SK-N-SH (cell line): ENCODE data around the gene CCDC88C. TPM values are rescaled to one million over a fixed set of nuclear protein-coding genes. Genes with fewer than 3 reads are reported as not detected.

Source experiments
- CTCF ChIA-PET: fragments of 300-600, 350-600 bp; formaldehyde crosslinking; extraction: SDS; loops from one replicate; lab custom pipeline; 2021; lab: Yijun Ruan, JAX
- POLR2A ChIA-PET: fragments of 350-600 bp; sonication (Branson Sonifier 250); formaldehyde crosslinking; extraction: SDS; loops from one replicate; lab custom pipeline; 2020; ENCODE audit warnings: antibody characterized with exemption, inconsistent platforms; lab: Yijun Ruan, JAX
- DNase-seq: peaks from one replicate; pipeline ENCODE4 v3.0.0; 2012
- H2AFZ ChIP-seq: fragments of 200-600 bp; sonication (generic); 2 replicates; pipeline ENCODE4 v1.8.1; 2016; ENCODE audit warnings: antibody characterized with exemption, mild to moderate bottlenecking, low read depth
- H3F3A ChIP-seq: fragments of 200-600 bp; sonication (generic); replicated peaks from 2 replicates; pipeline ENCODE3; 2016; ENCODE audit warnings: antibody characterized with exemption, mild to moderate bottlenecking; ENCODE audit not compliant: insufficient read depth
- H3K27ac ChIP-seq, 2 experiments: fragments of 200-500 bp in 1 of 2; fragments of 200-600 bp in 1 of 2; sonication (Bioruptor generic) in 1 of 2; sonication (generic), shearing (Covaris generic) in 1 of 2; 2 replicates each; pipeline versions ENCODE4 v1.5.1 to v1.6.1; 2014 to 2016; ENCODE audit warnings: low read depth in 2 of 2, inconsistent platforms in 1 of 2, low read length in 1 of 2, mild to moderate bottlenecking in 1 of 2, mixed read lengths in 1 of 2
- H3K27me3 ChIP-seq: fragments of 200-600 bp; sonication (generic), shearing (Covaris generic); 2 replicates; pipeline ENCODE4 v1.6.1; 2016; ENCODE audit warnings: mixed run types; ENCODE audit not compliant: insufficient read depth
- H3K36me3 ChIP-seq, 2 experiments: fragments of 200-500 bp in 1 of 2; fragments of 200-600 bp in 1 of 2; sonication (Bioruptor generic) in 1 of 2; sonication (generic) in 1 of 2; replicated peaks in 1 of 2; 2 replicates each; pipeline versions ENCODE3 to v1.5.1; 2014 to 2016; ENCODE audit warnings: low read length in 1 of 2, mild to moderate bottlenecking in 1 of 2; ENCODE audit not compliant: insufficient read depth in 2 of 2, control insufficient read depth in 1 of 2
- H3K4me1 ChIP-seq, 2 experiments: fragments of 200-500 bp in 1 of 2; fragments of 200-600 bp in 1 of 2; sonication (Bioruptor generic) in 1 of 2; sonication (generic), shearing (Covaris generic) in 1 of 2; 2 replicates each; pipeline versions ENCODE4 v1.5.1 to v1.6.1; 2014 to 2016; ENCODE audit warnings: low read depth in 1 of 2, low read length in 1 of 2, mixed run types in 1 of 2; ENCODE audit not compliant: insufficient read depth in 2 of 2, control insufficient read depth in 1 of 2
- H3K4me2 ChIP-seq: fragments of 200-600 bp; sonication (generic), shearing (Covaris generic); 2 replicates; pipeline ENCODE4 v1.6.1; 2017; ENCODE audit warnings: mixed run types
- H3K4me3 ChIP-seq, 2 experiments: fragments of 200-500 bp in 1 of 2; fragments of 200-600 bp in 1 of 2; sonication (Bioruptor generic) in 1 of 2; sonication (generic), shearing (Covaris generic) in 1 of 2; 2 replicates each; pipeline versions ENCODE4 v1.5.1 to v1.8.1; 2014 to 2016; ENCODE audit warnings: low read depth in 2 of 2, inconsistent platforms in 1 of 2, low read length in 1 of 2, mild to moderate bottlenecking in 1 of 2, mixed read lengths in 1 of 2, moderate library complexity in 1 of 2
- H3K79me2 ChIP-seq: fragments of 200-600 bp; sonication (generic); 2 replicates; pipeline ENCODE4 v1.8.1; 2017; ENCODE audit warnings: mild to moderate bottlenecking; ENCODE audit not compliant: insufficient read depth
- H3K9ac ChIP-seq: fragments of 200-600 bp; sonication (generic); 2 replicates; pipeline ENCODE4 v1.6.1; 2017; ENCODE audit warnings: mixed run types
- H3K9me2 ChIP-seq: fragments of 200-600 bp; sonication (generic); 2 replicates; pipeline ENCODE4 v1.6.1; 2017; ENCODE audit warnings: mixed run types
- H3K9me3 ChIP-seq: fragments of 200-600 bp; sonication (generic); 2 replicates; pipeline ENCODE4 v1.6.1; 2017; ENCODE audit warnings: mixed run types, mild to moderate bottlenecking, moderate library complexity
- H4K20me1 ChIP-seq: fragments of 200-600 bp; sonication (generic); 2 replicates; pipeline ENCODE4 v1.6.1; 2017; ENCODE audit warnings: mild to moderate bottlenecking, mixed run types; ENCODE audit not compliant: insufficient read depth
- CHD2 ChIP-seq: fragments of 150-350 bp; IDR thresholded peaks from 2 replicates; pipeline ENCODE4 v1.6.1; 2018; ENCODE audit warnings: low read length; ENCODE audit not compliant: partially characterized antibody
- GABPA ChIP-seq: IDR thresholded peaks from 2 replicates; pipeline ENCODE4 v1.4.0; 2012; ENCODE audit warnings: low read depth, mild to moderate bottlenecking
- GATA2 ChIP-seq: sonication (generic); formaldehyde crosslinking; IDR thresholded peaks from 2 replicates; pipeline ENCODE4 v1.5.0; 2020; ENCODE audit warnings: mild to moderate bottlenecking, missing genetic modification reagents
- JUND ChIP-seq: IDR thresholded peaks from 2 replicates; pipeline ENCODE4 v1.4.0; 2012
- MAX ChIP-seq: IDR thresholded peaks from 2 replicates; pipeline ENCODE4 v1.4.0; 2012; ENCODE audit warnings: low read depth
- MXI1 ChIP-seq: IDR thresholded peaks from 2 replicates; pipeline ENCODE4 v1.6.1; 2012; ENCODE audit warnings: mild to moderate bottlenecking, low read depth, low read length, improper control_type of control experiment
- NFIC ChIP-seq: IDR thresholded peaks from 2 replicates; pipeline ENCODE4 v1.4.0; 2012; ENCODE audit warnings: borderline replicate concordance
- NRF1 ChIP-seq: IDR thresholded peaks from 2 replicates; pipeline ENCODE4 v1.6.1; 2012; ENCODE audit warnings: low read depth, mild to moderate bottlenecking, low read length
- PBX3 ChIP-seq: IDR thresholded peaks from 2 replicates; pipeline ENCODE4; 2012
- RFX5 ChIP-seq: IDR thresholded peaks from 2 replicates; pipeline ENCODE4 v1.6.1; 2012; ENCODE audit warnings: mild to moderate bottlenecking, improper control_type of control experiment, low read length
- RXRA ChIP-seq: IDR thresholded peaks from 2 replicates; pipeline ENCODE4 v1.4.0; 2012; ENCODE audit warnings: low read depth, mild to moderate bottlenecking, borderline replicate concordance
- SMC3 ChIP-seq: IDR thresholded peaks from 2 replicates; pipeline ENCODE4 v1.6.1; 2012; ENCODE audit warnings: low read depth, low read length, improper control_type of control experiment
- TCF12 ChIP-seq: IDR thresholded peaks from 2 replicates; pipeline ENCODE4 v1.4.0; 2012
- YY1 ChIP-seq: IDR thresholded peaks from 2 replicates; pipeline ENCODE4 v1.4.0; 2012; ENCODE audit warnings: low read depth, mild to moderate bottlenecking
- ZBTB33 ChIP-seq: IDR thresholded peaks from 2 replicates; pipeline ENCODE4 v1.4.0; 2012; ENCODE audit warnings: low read depth, borderline replicate concordance
- WGBS: methylation state at CpG from one replicate; pipeline ENCODE4 v1.1.6; 2017; ENCODE audit warnings: low lambda C conversion rate; 5-methylcytosine and 5-hydroxymethylcytosine counted together
- polyA plus RNA-seq, 3 experiments: library from polyadenylated mRNA; depleted of rRNA; stranded (reverse); fragments of >200 nt; gene quantifications; 2 replicates each; pipeline ENCODE4 v1.2.3, GENCODE V29; 2012
- TF ChIP-seq, protein P1 (sequence below): IDR thresholded peaks from 2 replicates; pipeline ENCODE4 v1.6.1; 2012; ENCODE audit warnings: mild to moderate bottlenecking, low read depth, low read length, moderate library complexity

The CCDC88C gene
- polyA plus RNA-seq, 1 of the 3 experiments (the other 2 are of a cell fraction), result 0.39 TPM

DNA sequence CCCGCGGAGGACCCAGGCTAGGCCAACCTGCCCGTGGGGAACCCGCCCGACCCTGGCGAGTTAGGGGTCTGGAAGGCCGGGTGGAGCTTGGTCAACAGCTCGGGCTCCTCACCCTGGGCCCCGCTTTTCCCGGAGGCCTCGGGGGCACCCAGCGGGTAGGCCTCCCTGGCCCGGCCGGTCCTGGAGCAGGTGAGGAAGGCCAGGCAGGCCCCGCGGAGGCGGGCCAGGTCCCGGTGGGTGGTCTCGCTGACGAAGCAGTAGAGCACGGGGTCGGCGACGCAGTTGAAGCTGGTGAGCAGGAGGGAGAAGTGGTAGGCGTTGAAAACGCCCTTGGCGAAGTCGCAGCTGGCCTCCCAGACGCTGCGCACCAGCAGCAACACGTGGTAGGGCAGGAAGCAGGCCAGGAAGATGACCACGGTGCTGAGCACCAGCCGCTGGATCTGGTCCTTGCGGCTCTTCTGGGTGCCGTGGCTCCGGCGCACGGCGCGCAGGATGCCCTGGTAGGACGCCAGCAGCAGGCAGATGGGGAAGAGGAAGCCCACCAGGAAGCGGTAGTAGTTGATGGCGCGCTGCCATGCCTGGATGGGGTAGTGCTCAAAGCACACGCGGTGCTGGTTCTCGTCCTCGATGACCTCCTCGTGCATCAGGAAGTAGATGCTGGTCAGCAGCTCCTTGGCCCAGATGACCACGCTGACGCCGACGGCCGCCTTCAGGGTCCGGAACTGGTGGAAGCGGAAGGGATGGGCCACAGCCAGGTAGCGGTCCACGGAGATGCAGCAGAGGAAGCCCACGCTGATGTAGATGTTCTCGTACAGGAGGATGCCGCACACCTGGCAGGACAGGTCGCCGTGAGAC, 183.5 kb downstream of the CCDC88C start:
- H3K4me1 ChIP-seq, result no peaks in the 10 kb centered on the region; a peak in 1 of 4 replicates
- no peaks in the 10 kb centered on the region for H3K79me2 ChIP-seq
- no peaks in the 10 kb centered on the region for H3F3A ChIP-seq
- H3K9me2 ChIP-seq, result no peaks in the 10 kb centered on the region
- no peak overlapping the region for H3K27ac ChIP-seq
- no peak overlapping the region for H3K4me2 ChIP-seq
- no peaks in the 10 kb centered on the region for H3K27me3 ChIP-seq
- H3K9me3 ChIP-seq, result no peaks in the 10 kb centered on the region
- no peaks in the 10 kb centered on the region for H3K36me3 ChIP-seq
- no peak overlapping the region for H3K4me3 ChIP-seq
- POLR2A ChIA-PET, result no interaction called here
- CTCF ChIA-PET, result interaction anchor here (1.1 to 1.6 kb wide), 2 partner anchors 10 to 53 kb away, joined by 3 to 7 read pairs; partner anchors contain the start of gene GPR68
- H4K20me1 ChIP-seq, result no peaks in the 10 kb centered on the region
- 93% methylated on average over 34 of the region's 63 CpGs for WGBS
- H2AFZ ChIP-seq, result no peak overlapping the region
- no peak overlapping the region for H3K9ac ChIP-seq
- TF ChIP-seq CHD2 (no peak), MXI1 (no peak), ZBTB33 (no peak), MAX (no peak), NFIC (no peak), TCF12 (no peak), SMC3 (no peak), GATA2 (CRISPR knock-in tag) (no peak), RXRA (no peak), PBX3 (no peak), YY1 (no peak), JUND (no peak), NRF1 (no peak), RFX5 (no peak), GABPA (no peak)
- TF ChIP-seq, protein P1, sequence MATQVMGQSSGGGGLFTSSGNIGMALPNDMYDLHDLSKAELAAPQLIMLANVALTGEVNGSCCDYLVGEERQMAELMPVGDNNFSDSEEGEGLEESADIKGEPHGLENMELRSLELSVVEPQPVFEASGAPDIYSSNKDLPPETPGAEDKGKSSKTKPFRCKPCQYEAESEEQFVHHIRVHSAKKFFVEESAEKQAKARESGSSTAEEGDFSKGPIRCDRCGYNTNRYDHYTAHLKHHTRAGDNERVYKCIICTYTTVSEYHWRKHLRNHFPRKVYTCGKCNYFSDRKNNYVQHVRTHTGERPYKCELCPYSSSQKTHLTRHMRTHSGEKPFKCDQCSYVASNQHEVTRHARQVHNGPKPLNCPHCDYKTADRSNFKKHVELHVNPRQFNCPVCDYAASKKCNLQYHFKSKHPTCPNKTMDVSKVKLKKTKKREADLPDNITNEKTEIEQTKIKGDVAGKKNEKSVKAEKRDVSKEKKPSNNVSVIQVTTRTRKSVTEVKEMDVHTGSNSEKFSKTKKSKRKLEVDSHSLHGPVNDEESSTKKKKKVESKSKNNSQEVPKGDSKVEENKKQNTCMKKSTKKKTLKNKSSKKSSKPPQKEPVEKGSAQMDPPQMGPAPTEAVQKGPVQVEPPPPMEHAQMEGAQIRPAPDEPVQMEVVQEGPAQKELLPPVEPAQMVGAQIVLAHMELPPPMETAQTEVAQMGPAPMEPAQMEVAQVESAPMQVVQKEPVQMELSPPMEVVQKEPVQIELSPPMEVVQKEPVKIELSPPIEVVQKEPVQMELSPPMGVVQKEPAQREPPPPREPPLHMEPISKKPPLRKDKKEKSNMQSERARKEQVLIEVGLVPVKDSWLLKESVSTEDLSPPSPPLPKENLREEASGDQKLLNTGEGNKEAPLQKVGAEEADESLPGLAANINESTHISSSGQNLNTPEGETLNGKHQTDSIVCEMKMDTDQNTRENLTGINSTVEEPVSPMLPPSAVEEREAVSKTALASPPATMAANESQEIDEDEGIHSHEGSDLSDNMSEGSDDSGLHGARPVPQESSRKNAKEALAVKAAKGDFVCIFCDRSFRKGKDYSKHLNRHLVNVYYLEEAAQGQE, result no peak
- no peak for DNase-seq
